Activated T-cell treated with anti-CD3 and anti-CD28 coated beads, Interleukin-2, amount 50 U/mL, for 72 hours (primary cell): Measurements from ENCODE around the gene CEACAM21. TPM values are rescaled to one million over a fixed set of nuclear protein-coding genes. Genes with fewer than 3 reads are reported as not detected.

Experiments used
- total RNA-seq, 2 donors: library from RNA; stranded (reverse); gene quantifications; one replicate each; pipeline ENCODE4 v1.2.3, GENCODE V29; 2022

Gene CEACAM21
- total RNA-seq, 2 donors from 2014 or later: 38.4 to 41.7 TPM

Other genes with a start within 250 kb of the CEACAM21 start
- gene TGFB1, start 222.2 kb upstream of the CEACAM21 start, total RNA-seq: 10 to 100 TPM; 93.5 to 94.2 TPM
- 1 to 10 TPM; 6.4 to 7.7 TPM for gene B9D2, start 212.0 kb upstream of the CEACAM21 start, total RNA-seq
- 10 to 100 TPM; 12.3 to 12.8 TPM for gene TMEM91, start 199.6 kb upstream of the CEACAM21 start, total RNA-seq
- 10 to 100 TPM; 30.3 to 30.7 TPM for gene EXOSC5, start 178.8 kb upstream of the CEACAM21 start, total RNA-seq
- gene BCKDHA, start 178.3 kb upstream of the CEACAM21 start, total RNA-seq: 10 to 100 TPM; 18.4 to 21.6 TPM
- 1 to 10 TPM in 1 of 2 donors, not detected in 1; 1.1 TPM for gene B3GNT8, start 148.8 kb upstream of the CEACAM21 start, total RNA-seq
- 10 to 100 TPM; 59.9 to 66.6 TPM for gene DMAC2, start 136.3 kb upstream of the CEACAM21 start, total RNA-seq
- not detected for gene ERICH4, start 133.0 kb upstream of the CEACAM21 start, total RNA-seq
- not detected for gene CEACAM4, start 50.9 kb downstream of the CEACAM21 start, total RNA-seq
- gene CEACAM7, start 112.1 kb downstream of the CEACAM21 start, total RNA-seq: not detected
- gene CEACAM5, start 132.5 kb downstream of the CEACAM21 start, total RNA-seq: not detected
- not detected for gene CEACAM6, start 179.4 kb downstream of the CEACAM21 start, total RNA-seq
- gene CEACAM3, start 220.4 kb downstream of the CEACAM21 start, total RNA-seq: not detected